Mesenchymal stem cell (in vitro differentiated cells and primary cell): ENCODE measurements around the gene DOCK10.

ENCODE experiments used
- DNase-seq: peaks from one replicate; pipeline ENCODE4 v3.0.0-alpha.2; 2013
- H2AFZ ChIP-seq: one replicate; pipeline ENCODE4 v1.6.1; 2013; ENCODE audit warnings: low read depth, mild to moderate bottlenecking, control low read depth, inconsistent platforms, low read length, moderate library complexity
- H2AK5ac ChIP-seq: 2 replicates; pipeline ENCODE4 v1.6.1; 2013; ENCODE audit warnings: low read length, moderate library complexity, mild to moderate bottlenecking, inconsistent platforms; ENCODE audit not compliant: severe bottlenecking
- H2BK120ac ChIP-seq: one replicate; pipeline ENCODE4 v1.6.1; 2013; ENCODE audit warnings: low read depth, mild to moderate bottlenecking, inconsistent platforms, low read length, moderate library complexity
- H2BK12ac ChIP-seq, 2 experiments: one replicate each; pipeline ENCODE4 v1.6.1; 2013; ENCODE audit warnings: inconsistent platforms in 2 of 2, low read length in 2 of 2, mild to moderate bottlenecking in 2 of 2, moderate library complexity in 2 of 2, control low read depth in 1 of 2
- H2BK15ac ChIP-seq: one replicate; pipeline ENCODE4 v1.6.1; 2013; ENCODE audit warnings: mild to moderate bottlenecking, low read depth, inconsistent platforms; ENCODE audit not compliant: poor library complexity, severe bottlenecking
- H2BK5ac ChIP-seq: 2 replicates; pipeline ENCODE4 v1.6.1; 2013; ENCODE audit warnings: low read depth, mild to moderate bottlenecking, low read length, control low read depth, inconsistent platforms; ENCODE audit not compliant: poor library complexity, severe bottlenecking
- H3K14ac ChIP-seq, 2 experiments: one replicate each; pipeline ENCODE4 v1.6.1; 2013; ENCODE audit warnings: inconsistent platforms in 2 of 2, low read length in 2 of 2, control low read depth in 1 of 2, mild to moderate bottlenecking in 1 of 2, moderate library complexity in 1 of 2
- H3K18ac ChIP-seq, 2 experiments: one replicate each; pipeline ENCODE4 v1.6.1; 2013; ENCODE audit warnings: inconsistent platforms in 2 of 2, low read length in 2 of 2, control low read depth in 1 of 2, low read depth in 1 of 2, mild to moderate bottlenecking in 1 of 2
- H3K23ac ChIP-seq, 2 experiments: one replicate each; pipeline ENCODE4 v1.6.1; 2013; ENCODE audit warnings: inconsistent platforms in 2 of 2, low read length in 2 of 2, mild to moderate bottlenecking in 2 of 2, moderate library complexity in 2 of 2, control low read depth in 1 of 2
- H3K27ac ChIP-seq: 2 replicates; pipeline ENCODE4 v1.5.1; 2013; ENCODE audit warnings: mild to moderate bottlenecking, moderate library complexity, low read length, control low read depth, inconsistent platforms; ENCODE audit not compliant: poor library complexity, severe bottlenecking
- H3K27me3 ChIP-seq, 2 experiments: 2 replicates each; pipeline versions ENCODE4 v1.6.1 to v1.7.0; 2013; ENCODE audit warnings: low read length in 2 of 2, mild to moderate bottlenecking in 2 of 2, moderate library complexity in 2 of 2, control low read depth in 1 of 2, inconsistent platforms in 1 of 2; ENCODE audit not compliant: control insufficient read depth in 1 of 2, insufficient read depth in 1 of 2
- H3K36me3 ChIP-seq, 2 experiments: 2 replicates each; pipeline versions ENCODE4 v1.6.1 to v1.7.0; 2013; ENCODE audit warnings: low read length in 2 of 2, control low read depth in 1 of 2, inconsistent platforms in 1 of 2, low read depth in 1 of 2, mild to moderate bottlenecking in 1 of 2; ENCODE audit not compliant: insufficient read depth in 2 of 2, control insufficient read depth in 1 of 2
- H3K4ac ChIP-seq, 2 experiments: one replicate each; pipeline ENCODE4 v1.6.1; 2013; ENCODE audit warnings: inconsistent platforms in 2 of 2, low read length in 2 of 2, mild to moderate bottlenecking in 2 of 2, moderate library complexity in 2 of 2, control low read depth in 1 of 2, low read depth in 1 of 2
- H3K4me1 ChIP-seq: 2 replicates; pipeline ENCODE4 v1.6.1; 2013; ENCODE audit warnings: low read depth, low read length, control low read depth; ENCODE audit not compliant: control insufficient read depth, insufficient read depth
- H3K4me2 ChIP-seq: 2 replicates; pipeline ENCODE4 v1.6.1; 2013; ENCODE audit warnings: low read length, mild to moderate bottlenecking, inconsistent platforms; ENCODE audit not compliant: poor library complexity, severe bottlenecking
- H3K4me3 ChIP-seq, 2 experiments: 2 replicates each; pipeline versions ENCODE4 v1.5.1 to v1.7.0; 2013; ENCODE audit warnings: low read length in 2 of 2, mild to moderate bottlenecking in 2 of 2, control low read depth in 1 of 2, low read depth in 1 of 2; ENCODE audit not compliant: insufficient read depth in 1 of 2
- H3K79me1 ChIP-seq: replicated peaks from 2 replicates; pipeline ENCODE4 v1.6.1; 2013; ENCODE audit warnings: mild to moderate bottlenecking, control low read depth, low read length, inconsistent platforms; ENCODE audit not compliant: poor library complexity, severe bottlenecking
- H3K9ac ChIP-seq: 2 replicates; pipeline ENCODE4 v1.7.0; 2013; ENCODE audit warnings: mild to moderate bottlenecking, low read length, moderate library complexity
- H3K9me3 ChIP-seq: 2 replicates; pipeline ENCODE4 v1.7.0; 2013; ENCODE audit warnings: mild to moderate bottlenecking, low read length; ENCODE audit not compliant: control insufficient read depth
- H4K8ac ChIP-seq: one replicate; pipeline ENCODE4 v1.6.1; 2013; ENCODE audit warnings: inconsistent platforms, mild to moderate bottlenecking, low read length, moderate library complexity
- H4K91ac ChIP-seq: one replicate; pipeline ENCODE4 v1.6.1; 2013; ENCODE audit warnings: mild to moderate bottlenecking, low read length, inconsistent platforms
- WGBS: methylation state at CpG from one replicate; pipeline ENCODE4 v1.1.7; 2013; ENCODE audit warnings: mixed read lengths; 5-methylcytosine and 5-hydroxymethylcytosine counted together

Gene DOCK10

DNA sequence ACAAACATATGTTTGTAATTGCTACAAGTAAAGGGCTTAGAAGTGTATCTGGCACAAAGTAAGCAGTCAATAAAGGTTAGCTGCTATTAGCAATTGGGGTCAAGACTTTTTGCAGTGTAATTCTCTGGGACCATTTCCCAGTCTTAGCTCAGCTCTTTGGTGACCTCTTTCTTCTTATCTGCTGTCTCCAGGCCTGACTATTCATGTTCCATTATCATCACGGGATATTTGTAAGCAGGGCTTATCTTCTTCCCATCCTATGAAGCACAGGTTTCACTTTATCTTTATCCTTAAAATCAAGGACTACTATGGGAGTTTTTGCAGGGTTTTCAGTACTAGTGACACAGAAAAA lies 131.7 kb downstream of the DOCK10 start:
- H3K4me3 ChIP-seq: peak overlapping the region in 1 of 2 experiments; percentile 26
- H3K14ac ChIP-seq: no peak overlapping the region
- H3K9ac ChIP-seq: peak overlapping the region; percentile 85
- H2BK12ac ChIP-seq: no peak overlapping the region
- H3K23ac ChIP-seq: no peak overlapping the region
- peaks cover 0 to 23% of the 10 kb centered on the region in 2 experiments for H3K36me3 ChIP-seq
- H3K9me3 ChIP-seq: no peaks in the 10 kb centered on the region
- H2AFZ ChIP-seq: no peak overlapping the region
- no peak for DNase-seq
- no peak overlapping the region for H2BK15ac ChIP-seq
- peaks cover 9% of the 10 kb centered on the region for H3K79me1 ChIP-seq
- H2BK5ac ChIP-seq: no peak overlapping the region
- H3K4ac ChIP-seq: no peak overlapping the region
- WGBS: no CpG with 5 or more reads among the region's 1 CpG
- H3K18ac ChIP-seq: no peak overlapping the region
- H2AK5ac ChIP-seq: no peak overlapping the region
- no peak overlapping the region for H3K27ac ChIP-seq
- H2BK120ac ChIP-seq: no peak overlapping the region
- H4K91ac ChIP-seq: no peak overlapping the region
- H3K4me2 ChIP-seq: no peak overlapping the region
- peaks cover 3% of the 10 kb centered on the region for H3K4me1 ChIP-seq
- no peaks in the 10 kb centered on the region for H3K27me3 ChIP-seq
- H4K8ac ChIP-seq: no peak overlapping the region

DNA sequence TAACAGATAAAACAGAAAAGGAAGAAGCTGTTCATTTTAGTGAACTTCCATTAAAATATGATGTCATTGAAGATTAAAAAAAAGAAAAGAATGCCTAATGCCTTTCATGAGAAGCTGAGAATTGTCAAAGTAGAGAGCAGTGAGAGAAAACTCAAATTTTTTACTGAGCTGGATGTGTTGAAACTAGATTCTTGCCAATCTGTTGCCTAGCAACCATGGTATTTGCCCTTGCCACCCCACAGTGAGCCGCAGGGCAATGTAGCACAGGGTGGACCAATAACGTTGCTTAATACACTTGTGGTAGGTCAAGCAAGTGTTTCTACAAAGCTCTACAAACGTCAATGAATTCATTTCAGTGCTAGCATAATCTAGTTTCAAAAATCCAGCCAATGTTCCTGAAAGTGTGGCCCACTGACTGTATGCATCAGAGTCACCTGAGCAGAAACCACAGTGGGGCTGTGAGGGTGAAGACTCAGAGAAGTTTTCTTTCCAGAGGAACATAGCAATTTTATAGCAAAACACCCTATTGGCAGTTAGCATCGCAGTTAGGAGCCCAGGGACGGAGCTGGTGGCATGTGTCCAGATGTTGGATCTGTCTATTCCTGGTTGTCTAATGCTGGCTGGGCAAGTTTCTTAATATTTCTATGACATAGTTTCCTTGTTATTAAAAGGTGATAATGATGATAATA lies 132.2 kb downstream of the DOCK10 start:
- peak overlapping the region; percentile 85 for H3K9ac ChIP-seq
- peak overlapping the region in 1 of 2 experiments; percentile 26 for H3K4me3 ChIP-seq
- H2BK5ac ChIP-seq: no peak overlapping the region
- no peak overlapping the region for H2AK5ac ChIP-seq
- H3K23ac ChIP-seq: no peak overlapping the region
- H3K79me1 ChIP-seq: peaks cover 10% of the 10 kb centered on the region
- no peak overlapping the region for H2BK120ac ChIP-seq
- H4K8ac ChIP-seq: no peak overlapping the region
- H3K4me2 ChIP-seq: no peak overlapping the region
- H2BK15ac ChIP-seq: no peak overlapping the region
- H3K4me1 ChIP-seq: peaks cover 3% of the 10 kb centered on the region
- H3K27ac ChIP-seq: no peak overlapping the region
- no peak overlapping the region for H3K14ac ChIP-seq
- DNase-seq: peak; percentile 41
- H3K9me3 ChIP-seq: no peaks in the 10 kb centered on the region
- peaks cover 0 to 18% of the 10 kb centered on the region in 2 experiments for H3K36me3 ChIP-seq
- no peak overlapping the region for H3K4ac ChIP-seq
- no peak overlapping the region for H4K91ac ChIP-seq
- H3K18ac ChIP-seq: no peak overlapping the region
- 78% methylated on average over 4 of the region's 5 CpGs for WGBS
- no peaks in the 10 kb centered on the region for H3K27me3 ChIP-seq
- H2AFZ ChIP-seq: no peak overlapping the region
- H2BK12ac ChIP-seq: no peak overlapping the region

DNA sequence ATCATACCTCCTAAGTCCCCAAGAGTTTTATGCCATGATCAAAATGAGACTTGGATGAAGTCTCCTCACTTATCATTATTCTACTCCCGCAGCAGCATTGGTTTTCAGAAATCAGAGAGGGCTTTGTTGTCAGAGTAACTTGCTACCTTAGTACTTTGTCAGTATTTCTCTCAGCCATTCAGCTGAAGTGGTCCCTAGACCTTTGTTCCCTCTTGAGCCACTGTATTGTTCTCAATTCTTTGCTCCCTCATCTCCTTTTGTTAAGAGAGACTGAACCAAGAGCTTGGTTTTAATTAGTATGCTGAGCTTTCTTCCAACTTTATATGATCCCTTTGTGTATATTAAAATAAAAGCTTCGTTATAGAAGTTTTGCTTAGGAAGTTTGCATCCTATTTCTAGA lies 133.4 kb downstream of the DOCK10 start:
- Histone ChIP-seq H4K8ac (no peak overlapping the region), H2BK12ac (no peak overlapping the region), H3K4ac (no peak overlapping the region), H3K36me3 (peaks cover 0 to 6% of the 10 kb centered on the region in 2 experiments), H3K18ac (no peak overlapping the region), H3K4me1 (peaks cover 3% of the 10 kb centered on the region), H3K23ac (no peak overlapping the region), H3K27me3 (no peaks in the 10 kb centered on the region), H3K27ac (no peak overlapping the region), H2BK120ac (no peak overlapping the region), H3K4me3 (no peak overlapping the region), H3K14ac (no peak overlapping the region), H3K4me2 (no peak overlapping the region), H2BK15ac (no peak overlapping the region), H4K91ac (no peak overlapping the region), H3K9ac (peak overlapping the region; percentile 85), H3K9me3 (no peaks in the 10 kb centered on the region), H3K79me1 (peaks cover 10% of the 10 kb centered on the region), H2AFZ (no peak overlapping the region), H2AK5ac (no peak overlapping the region), H2BK5ac (no peak overlapping the region)
- no peak for DNase-seq
- WGBS: 88% methylated on average over 1 of the region's 2 CpGs

DNA sequence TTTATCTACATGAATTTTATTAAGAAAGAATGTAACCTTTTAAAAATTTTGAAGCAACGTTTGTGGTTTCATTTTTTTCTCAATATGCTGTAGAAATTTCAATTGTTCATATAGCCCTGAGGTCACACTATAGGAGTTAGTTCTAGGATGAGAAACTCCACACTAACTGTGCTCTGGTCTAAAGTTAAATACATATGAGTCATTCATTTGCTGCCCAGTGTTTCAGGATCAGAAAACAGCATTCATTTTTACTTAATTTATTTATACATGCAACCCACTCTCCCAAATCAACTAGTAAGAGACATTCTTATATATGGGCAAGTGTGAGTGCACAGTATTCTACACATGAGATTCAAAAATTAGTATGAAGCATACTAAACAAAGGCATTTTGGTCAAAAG lies 137.9 kb downstream of the DOCK10 start:
- Histone ChIP-seq H3K36me3 (peaks cover 0 to 14% of the 10 kb centered on the region in 2 experiments), H2BK15ac (no peak overlapping the region), H3K27ac (no peak overlapping the region), H3K4me1 (no peaks in the 10 kb centered on the region), H2BK120ac (no peak overlapping the region), H3K79me1 (peaks cover 10% of the 10 kb centered on the region), H3K27me3 (no peaks in the 10 kb centered on the region), H2BK12ac (no peak overlapping the region), H3K4ac (no peak overlapping the region), H4K91ac (no peak overlapping the region), H3K4me2 (no peak overlapping the region), H3K14ac (no peak overlapping the region), H3K4me3 (no peak overlapping the region), H3K18ac (no peak overlapping the region), H2BK5ac (no peak overlapping the region), H4K8ac (no peak overlapping the region), H2AFZ (no peak overlapping the region), H3K23ac (no peak overlapping the region), H3K9me3 (no peaks in the 10 kb centered on the region), H3K9ac (peak overlapping the region; percentile 17), H2AK5ac (no peak overlapping the region)
- no CpG with 5 or more reads among the region's 1 CpG for WGBS
- DNase-seq: no peak
